SK-N-SH (cell line): Measurements from ENCODE around the gene TXNDC8. TPM values are rescaled to one million over a fixed set of nuclear protein-coding genes. Genes with fewer than 3 reads are reported as not detected.

ENCODE experiments used
- CTCF ChIA-PET: fragments of 300-600, 350-600 bp; formaldehyde crosslinking; extraction: SDS; loops from one replicate; lab custom pipeline; 2021; lab: Yijun Ruan, JAX
- POLR2A ChIA-PET: fragments of 350-600 bp; sonication (Branson Sonifier 250); formaldehyde crosslinking; extraction: SDS; loops from one replicate; lab custom pipeline; 2020; ENCODE audit warnings: antibody characterized with exemption, inconsistent platforms; lab: Yijun Ruan, JAX
- DNase-seq: peaks from one replicate; pipeline ENCODE4 v3.0.0; 2012
- H2AFZ ChIP-seq: fragments of 200-600 bp; sonication (generic); 2 replicates; pipeline ENCODE4 v1.8.1; 2016; ENCODE audit warnings: antibody characterized with exemption, mild to moderate bottlenecking, low read depth
- H3F3A ChIP-seq: fragments of 200-600 bp; sonication (generic); replicated peaks from 2 replicates; pipeline ENCODE3; 2016; ENCODE audit warnings: antibody characterized with exemption, mild to moderate bottlenecking; ENCODE audit not compliant: insufficient read depth
- H3K27ac ChIP-seq, 2 experiments: fragments of 200-500 bp in 1 of 2; fragments of 200-600 bp in 1 of 2; sonication (Bioruptor generic) in 1 of 2; sonication (generic), shearing (Covaris generic) in 1 of 2; 2 replicates each; pipeline versions ENCODE4 v1.5.1 to v1.6.1; 2014 to 2016; ENCODE audit warnings: low read depth in 2 of 2, inconsistent platforms in 1 of 2, low read length in 1 of 2, mild to moderate bottlenecking in 1 of 2, mixed read lengths in 1 of 2
- H3K27me3 ChIP-seq: fragments of 200-600 bp; sonication (generic), shearing (Covaris generic); 2 replicates; pipeline ENCODE4 v1.6.1; 2016; ENCODE audit warnings: mixed run types; ENCODE audit not compliant: insufficient read depth
- H3K36me3 ChIP-seq, 2 experiments: fragments of 200-500 bp in 1 of 2; fragments of 200-600 bp in 1 of 2; sonication (Bioruptor generic) in 1 of 2; sonication (generic) in 1 of 2; replicated peaks in 1 of 2; 2 replicates each; pipeline versions ENCODE3 to v1.5.1; 2014 to 2016; ENCODE audit warnings: low read length in 1 of 2, mild to moderate bottlenecking in 1 of 2; ENCODE audit not compliant: insufficient read depth in 2 of 2, control insufficient read depth in 1 of 2
- H3K4me1 ChIP-seq, 2 experiments: fragments of 200-500 bp in 1 of 2; fragments of 200-600 bp in 1 of 2; sonication (Bioruptor generic) in 1 of 2; sonication (generic), shearing (Covaris generic) in 1 of 2; 2 replicates each; pipeline versions ENCODE4 v1.5.1 to v1.6.1; 2014 to 2016; ENCODE audit warnings: low read depth in 1 of 2, low read length in 1 of 2, mixed run types in 1 of 2; ENCODE audit not compliant: insufficient read depth in 2 of 2, control insufficient read depth in 1 of 2
- H3K4me2 ChIP-seq: fragments of 200-600 bp; sonication (generic), shearing (Covaris generic); 2 replicates; pipeline ENCODE4 v1.6.1; 2017; ENCODE audit warnings: mixed run types
- H3K4me3 ChIP-seq, 2 experiments: fragments of 200-500 bp in 1 of 2; fragments of 200-600 bp in 1 of 2; sonication (Bioruptor generic) in 1 of 2; sonication (generic), shearing (Covaris generic) in 1 of 2; 2 replicates each; pipeline versions ENCODE4 v1.5.1 to v1.8.1; 2014 to 2016; ENCODE audit warnings: low read depth in 2 of 2, inconsistent platforms in 1 of 2, low read length in 1 of 2, mild to moderate bottlenecking in 1 of 2, mixed read lengths in 1 of 2, moderate library complexity in 1 of 2
- H3K79me2 ChIP-seq: fragments of 200-600 bp; sonication (generic); 2 replicates; pipeline ENCODE4 v1.8.1; 2017; ENCODE audit warnings: mild to moderate bottlenecking; ENCODE audit not compliant: insufficient read depth
- H3K9ac ChIP-seq: fragments of 200-600 bp; sonication (generic); 2 replicates; pipeline ENCODE4 v1.6.1; 2017; ENCODE audit warnings: mixed run types
- H3K9me2 ChIP-seq: fragments of 200-600 bp; sonication (generic); 2 replicates; pipeline ENCODE4 v1.6.1; 2017; ENCODE audit warnings: mixed run types
- H3K9me3 ChIP-seq: fragments of 200-600 bp; sonication (generic); 2 replicates; pipeline ENCODE4 v1.6.1; 2017; ENCODE audit warnings: mixed run types, mild to moderate bottlenecking, moderate library complexity
- H4K20me1 ChIP-seq: fragments of 200-600 bp; sonication (generic); 2 replicates; pipeline ENCODE4 v1.6.1; 2017; ENCODE audit warnings: mild to moderate bottlenecking, mixed run types; ENCODE audit not compliant: insufficient read depth
- ELF1 ChIP-seq: IDR thresholded peaks from 2 replicates; pipeline ENCODE4 v1.4.0; 2012
- EP300 ChIP-seq, 2 experiments: IDR thresholded peaks; 2 replicates each; pipeline versions ENCODE4 v1.4.0 to v1.6.1; 2012; ENCODE audit warnings: borderline replicate concordance in 1 of 2, low read depth in 1 of 2, low read length in 1 of 2
- EZH2phosphoT487 ChIP-seq: fragments of 200-600 bp; sonication (generic); IDR thresholded peaks from 2 replicates; pipeline ENCODE4 v1.6.1; 2017; ENCODE audit warnings: low read depth, mixed run types, mild to moderate bottlenecking, antibody characterized with exemption, moderate library complexity, borderline replicate concordance
- FOSL2 ChIP-seq: IDR thresholded peaks from 2 replicates; pipeline ENCODE4 v1.4.0; 2012; ENCODE audit warnings: low read depth, mild to moderate bottlenecking, moderate library complexity, borderline replicate concordance
- GABPA ChIP-seq: IDR thresholded peaks from 2 replicates; pipeline ENCODE4 v1.4.0; 2012; ENCODE audit warnings: low read depth, mild to moderate bottlenecking
- GATA2 ChIP-seq: sonication (generic); formaldehyde crosslinking; IDR thresholded peaks from 2 replicates; pipeline ENCODE4 v1.5.0; 2020; ENCODE audit warnings: mild to moderate bottlenecking, missing genetic modification reagents
- MEF2A ChIP-seq: IDR thresholded peaks from 2 replicates; pipeline ENCODE4 v1.4.0; 2012; ENCODE audit warnings: low read depth, borderline replicate concordance
- MXI1 ChIP-seq: IDR thresholded peaks from 2 replicates; pipeline ENCODE4 v1.6.1; 2012; ENCODE audit warnings: mild to moderate bottlenecking, low read depth, low read length, improper control_type of control experiment
- RXRA ChIP-seq: IDR thresholded peaks from 2 replicates; pipeline ENCODE4 v1.4.0; 2012; ENCODE audit warnings: low read depth, mild to moderate bottlenecking, borderline replicate concordance
- TAF1 ChIP-seq: IDR thresholded peaks from 2 replicates; pipeline ENCODE4 v1.6.1; 2012; ENCODE audit warnings: low read depth, mild to moderate bottlenecking, low read length, moderate library complexity, borderline replicate concordance
- TCF12 ChIP-seq: IDR thresholded peaks from 2 replicates; pipeline ENCODE4 v1.4.0; 2012
- TEAD4 ChIP-seq: IDR thresholded peaks from 2 replicates; pipeline ENCODE4 v1.4.0; 2012; ENCODE audit warnings: mild to moderate bottlenecking, borderline replicate concordance; ENCODE audit not compliant: insufficient read depth
- USF1 ChIP-seq: IDR thresholded peaks from 2 replicates; pipeline ENCODE4 v1.4.0; 2012; ENCODE audit warnings: low read depth, borderline replicate concordance
- USF2 ChIP-seq: fragments of 150-350 bp; IDR thresholded peaks from 2 replicates; pipeline ENCODE4 v1.6.1; 2017; ENCODE audit warnings: antibody characterized with exemption, low read length, low read depth, borderline replicate concordance
- YY1 ChIP-seq: IDR thresholded peaks from 2 replicates; pipeline ENCODE4 v1.4.0; 2012; ENCODE audit warnings: low read depth, mild to moderate bottlenecking
- ZBTB33 ChIP-seq: IDR thresholded peaks from 2 replicates; pipeline ENCODE4 v1.4.0; 2012; ENCODE audit warnings: low read depth, borderline replicate concordance
- WGBS: methylation state at CpG from one replicate; pipeline ENCODE4 v1.1.6; 2017; ENCODE audit warnings: low lambda C conversion rate; 5-methylcytosine and 5-hydroxymethylcytosine counted together
- polyA plus RNA-seq, 3 experiments: library from polyadenylated mRNA; depleted of rRNA; stranded (reverse); fragments of >200 nt; gene quantifications; 2 replicates each; pipeline ENCODE4 v1.2.3, GENCODE V29; 2012

TXNDC8 gene
- polyA plus RNA-seq, 1 of the 3 experiments (the other 2 are of a cell fraction): not detected

- H3K79me2 ChIP-seq: no peaks in the 10 kb centered on the region
- no peaks in the 10 kb centered on the region for H3K27me3 ChIP-seq
- WGBS: 58% methylated on average over 4 of the region's 4 CpGs
- CTCF ChIA-PET: no interaction called here
- H3F3A ChIP-seq: no peaks in the 10 kb centered on the region
- TF ChIP-seq MXI1: no peak
- no peak for TF ChIP-seq ELF1
- no peak for TF ChIP-seq FOSL2
- no peak for TF ChIP-seq GATA2 (CRISPR knock-in tag)
- TF ChIP-seq TEAD4: no peak
- no peak for TF ChIP-seq USF1
- TF ChIP-seq MEF2A: no peak
- TF ChIP-seq USF2: no peak
- TF ChIP-seq GABPA: no peak
- H3K36me3 ChIP-seq: no peaks in the 10 kb centered on the region
- no peaks in the 10 kb centered on the region for H3K4me1 ChIP-seq
- H4K20me1 ChIP-seq: no peaks in the 10 kb centered on the region
- no peak overlapping the region for H2AFZ ChIP-seq
- no peaks in the 10 kb centered on the region for H3K9me3 ChIP-seq
- POLR2A ChIA-PET: no interaction called here
- H3K9me2 ChIP-seq: no peaks in the 10 kb centered on the region
- H3K4me2 ChIP-seq: no peak overlapping the region
- no peak overlapping the region for H3K4me3 ChIP-seq
- DNase-seq: no peak
- H3K9ac ChIP-seq: no peak overlapping the region
- H3K27ac ChIP-seq: no peak overlapping the region
These were observed 49.2 kb downstream of the TXNDC8 start for GRCh38 chr9:110288503-110288902.

- CTCF ChIA-PET: no interaction called here
- no peaks in the 10 kb centered on the region for H3K27me3 ChIP-seq
- H2AFZ ChIP-seq: no peak overlapping the region
- H3K4me1 ChIP-seq: no peaks in the 10 kb centered on the region
- 73% methylated on average over 6 of the region's 6 CpGs for WGBS
- H3K4me2 ChIP-seq: no peak overlapping the region
- H3K9me3 ChIP-seq: no peaks in the 10 kb centered on the region
- H4K20me1 ChIP-seq: no peaks in the 10 kb centered on the region
- no peak overlapping the region for H3K27ac ChIP-seq
- H3F3A ChIP-seq: no peaks in the 10 kb centered on the region
- no peak for DNase-seq
- no peak overlapping the region for H3K4me3 ChIP-seq
- TF ChIP-seq RXRA (no peak), USF1 (no peak), EP300 (IDR thresholded peaks at IDR 0.05; ENCODE audit: borderline replicate concordance in 1 of 2, low read depth in 1 of 2, low read length in 1 of 2) (no peak), YY1 (no peak), ZBTB33 (no peak), GABPA (no peak), TCF12 (no peak), TAF1 (no peak), EZH2phosphoT487 (no peak)
- no peaks in the 10 kb centered on the region for H3K79me2 ChIP-seq
- no peaks in the 10 kb centered on the region for H3K36me3 ChIP-seq
- no peaks in the 10 kb centered on the region for H3K9me2 ChIP-seq
- no peak overlapping the region for H3K9ac ChIP-seq
- POLR2A ChIA-PET: no interaction called here
These were observed 50.4 kb downstream of the TXNDC8 start for GRCh38 chr9:110287289-110287680.
